CD14-positive monocyte (primary cell): ENCODE measurements around the gene SLC24A3. TPM values are rescaled to one million over a fixed set of nuclear protein-coding genes. Genes with fewer than 3 reads are reported as not detected.

Experiments
- DNase-seq, 3 donors: peaks; one replicate each; pipeline ENCODE4 v3.0.0-alpha.2; 2011 to 2022
- H2AFZ ChIP-seq: 2 replicates; pipeline ENCODE4 v1.6.0; 2012; ENCODE audit warnings: mild to moderate bottlenecking, low read depth, low read length, inconsistent platforms; ENCODE audit not compliant: insufficient read depth, poor library complexity, severe bottlenecking
- H3K27ac ChIP-seq, 2 donors: 1 replicate in 1 of 2; 2 replicates in 1 of 2; pipeline ENCODE4 v1.5.1; 2012 to 2013; ENCODE audit warnings: low read length in 2 of 2, control low read depth in 1 of 2, inconsistent platforms in 1 of 2, low read depth in 1 of 2, mild to moderate bottlenecking in 1 of 2
- H3K27me3 ChIP-seq, 2 donors: one replicate each; pipeline versions ENCODE4 v1.6.0 to v1.6.1; 2011 to 2013; ENCODE audit warnings: low read length in 2 of 2; ENCODE audit not compliant: control insufficient read depth in 2 of 2, insufficient read depth in 2 of 2
- H3K36me3 ChIP-seq, 2 donors: replicated peaks in 1 of 2; 1 replicate in 1 of 2; 2 replicates in 1 of 2; pipeline versions ENCODE4 v1.5.1 to v1.6.1; 2012 to 2013; ENCODE audit warnings: low read length in 2 of 2, control low read depth in 1 of 2, inconsistent platforms in 1 of 2, mild to moderate bottlenecking in 1 of 2; ENCODE audit not compliant: insufficient read depth in 2 of 2, control insufficient read depth in 1 of 2
- H3K4me1 ChIP-seq, 2 donors: 1 replicate in 1 of 2; 2 replicates in 1 of 2; pipeline versions ENCODE4 v1.5.1 to v1.6.1; 2012 to 2013; ENCODE audit warnings: low read length in 2 of 2, control low read depth in 1 of 2, inconsistent platforms in 1 of 2, mild to moderate bottlenecking in 1 of 2, moderate library complexity in 1 of 2; ENCODE audit not compliant: insufficient read depth in 2 of 2, control insufficient read depth in 1 of 2
- H3K4me2 ChIP-seq: replicated peaks from 2 replicates; pipeline ENCODE3; 2012; ENCODE audit warnings: low read length, moderate library complexity, mild to moderate bottlenecking; ENCODE audit not compliant: poor library complexity, severe bottlenecking; ENCODE audit errors: extremely low read depth
- H3K4me3 ChIP-seq, 3 experiments: fragments of 200-600 bp in 1 of 3; sonication (generic) in 1 of 3; replicated peaks in 1 of 3; 1 replicate in 2 of 3; 2 replicates in 1 of 3; pipeline ENCODE4 v1.5.1; 2011 to 2013; ENCODE audit warnings: low read length in 3 of 3, mild to moderate bottlenecking in 3 of 3, control low read depth in 2 of 3, low read depth in 2 of 3, inconsistent platforms in 1 of 3, moderate library complexity in 1 of 3
- H3K79me2 ChIP-seq: 2 replicates; pipeline ENCODE4 v1.6.0; 2012; ENCODE audit warnings: mild to moderate bottlenecking, control low read depth, inconsistent platforms, low read length, moderate library complexity; ENCODE audit not compliant: insufficient read depth
- H3K9ac ChIP-seq: 2 replicates; pipeline ENCODE4 v1.6.0; 2017; ENCODE audit warnings: low read length, mild to moderate bottlenecking; ENCODE audit not compliant: insufficient read depth, poor library complexity, severe bottlenecking
- H3K9me3 ChIP-seq, 2 donors: replicated peaks in 1 of 2; 1 replicate in 1 of 2; 2 replicates in 1 of 2; pipeline versions ENCODE4 v1.5.1 to v1.6.1; 2012 to 2013; ENCODE audit warnings: low read length in 2 of 2, control low read depth in 1 of 2; ENCODE audit not compliant: control insufficient read depth in 1 of 2, insufficient read depth in 1 of 2
- H4K20me1 ChIP-seq: 2 replicates; pipeline ENCODE4 v1.6.0; 2012; ENCODE audit warnings: mild to moderate bottlenecking, low read length, control low read depth, moderate library complexity; ENCODE audit not compliant: insufficient read depth
- H3K27ac Mint-ChIP-seq, 7 donors: one replicate each; pipeline ENCODE4 v1.8.0; 2020; ENCODE audit warnings: mild to moderate bottlenecking in 7 of 7, mixed read lengths in 7 of 7, moderate library complexity in 6 of 7, inconsistent platforms in 2 of 7
- H3K27me3 Mint-ChIP-seq, 3 donors: one replicate each; pipeline ENCODE4 v1.8.0; 2021 to 2022; ENCODE audit warnings: low read depth in 3 of 3, mild to moderate bottlenecking in 3 of 3, mixed read lengths in 3 of 3, moderate library complexity in 3 of 3, inconsistent platforms in 1 of 3
- H3K36me3 Mint-ChIP-seq, 2 donors: one replicate each; pipeline ENCODE4 v1.8.0; 2020; ENCODE audit warnings: mixed read lengths in 2 of 2, inconsistent platforms in 1 of 2, mild to moderate bottlenecking in 1 of 2
- H3K4me1 Mint-ChIP-seq: one replicate; pipeline ENCODE4 v1.8.0; 2020; ENCODE audit warnings: mild to moderate bottlenecking, mixed read lengths
- H3K4me3 Mint-ChIP-seq, 2 donors: one replicate each; pipeline ENCODE4 v1.8.0; 2020; ENCODE audit warnings: mild to moderate bottlenecking in 2 of 2, mixed read lengths in 2 of 2, moderate library complexity in 1 of 2
- H3K9me3 Mint-ChIP-seq, 7 donors: one replicate each; pipeline ENCODE4 v1.8.0; 2020 to 2022; ENCODE audit warnings: mixed read lengths in 7 of 7, mild to moderate bottlenecking in 6 of 7, moderate library complexity in 6 of 7, inconsistent platforms in 2 of 7
- CTCF ChIP-seq: fragments of 200-600 bp; IDR thresholded peaks from one replicate; pipeline ENCODE4 v1.8.0; 2022; ENCODE audit warnings: antibody characterized with exemption, mild to moderate bottlenecking
- WGBS: methylation state at CpG from one replicate; pipeline ENCODE4 v1.1.5; 2013; ENCODE audit warnings: missing lambda C conversion rate; ENCODE audit not compliant: insufficient coverage; 5-methylcytosine and 5-hydroxymethylcytosine counted together
- intact Hi-C, 2 donors: fragments of 100-400 bp; cut with micrococcal nuclease; formaldehyde crosslinking; loops; one replicate each; pipeline versions ENCODE4 v1.15.0 to v1.15.1; 2023
- polyA plus RNA-seq, 3 donors: library from polyadenylated mRNA; depleted of rRNA in 1 of 3; unstranded in 2 of 3; stranded (reverse) in 1 of 3; fragments of 300-500 nt in 2 of 3; fragments of >200 nt in 1 of 3; fragmentation: Illumina TruSeq in 2 of 3; gene quantifications; 1 replicate in 2 of 3; 2 replicates in 1 of 3; pipeline ENCODE4 v1.2.3, GENCODE V29; 2012 to 2021

Gene SLC24A3
- polyA plus RNA-seq, 3 donors = 0.04 to 0.08 TPM; not detected in 1

- no peak overlapping the region for H3K27ac ChIP-seq
- no peak overlapping the region for H3K9ac ChIP-seq
- intact Hi-C loops = no loop called here
- TF ChIP-seq CTCF = no peak
- no peaks in the 10 kb centered on the region for H4K20me1 ChIP-seq
- 100% methylated on average over 3 of the region's 4 CpGs for WGBS
- DNase-seq = no peak
- no peaks in the 10 kb centered on the region for H3K4me1 ChIP-seq
- Mint-ChIP-seq H3K27me3 (peaks cover 0 to 2% (median 1%) of the 10 kb centered on the region in 3 donors), H3K9me3 (no peaks in the 10 kb centered on the region), H3K36me3 (no peaks in the 10 kb centered on the region), H3K4me1 (peaks cover 3% of the 10 kb centered on the region), H3K27ac (no peak overlapping the region), H3K4me3 (no peak overlapping the region)
- no peaks in the 10 kb centered on the region for H3K9me3 ChIP-seq
- H3K79me2 ChIP-seq = no peaks in the 10 kb centered on the region
- no peaks in the 10 kb centered on the region for H3K27me3 ChIP-seq
- H3K4me3 ChIP-seq = no peak overlapping the region
- no peak overlapping the region for H3K4me2 ChIP-seq
- no peak overlapping the region for H2AFZ ChIP-seq
- H3K36me3 ChIP-seq = no peaks in the 10 kb centered on the region
These were observed 335.1 kb downstream of the SLC24A3 start for GRCh38 chr20:19547547-19547946.

GRCh38 chr20:19549896-19550295 is 337.5 kb downstream of the SLC24A3 start:
- Histone ChIP-seq H3K79me2 (no peaks in the 10 kb centered on the region), H3K27me3 (no peaks in the 10 kb centered on the region), H3K27ac (no peak overlapping the region), H3K9ac (no peak overlapping the region), H4K20me1 (no peaks in the 10 kb centered on the region), H2AFZ (no peak overlapping the region), H3K4me3 (no peak overlapping the region), H3K4me1 (peaks cover 4 to 8% of the 10 kb centered on the region in 2 donors), H3K4me2 (no peak overlapping the region), H3K9me3 (no peaks in the 10 kb centered on the region), H3K36me3 (no peaks in the 10 kb centered on the region)
- H3K4me1 Mint-ChIP-seq = peaks cover 7% of the 10 kb centered on the region
- intact Hi-C loops = no loop called here
- no peaks in the 10 kb centered on the region for H3K9me3 Mint-ChIP-seq
- no peak overlapping the region for H3K27ac Mint-ChIP-seq
- H3K4me3 Mint-ChIP-seq = no peak overlapping the region
- H3K27me3 Mint-ChIP-seq = peaks cover 0 to 1% (median 0%) of the 10 kb centered on the region in 3 donors
- no peak for DNase-seq
- no peaks in the 10 kb centered on the region for H3K36me3 Mint-ChIP-seq
- TF ChIP-seq CTCF = no peak
